Measurements from ENCODE around the gene E4F1. TPM values are rescaled to one million over a fixed set of nuclear protein-coding genes. Genes with fewer than 3 reads are reported as not detected.

Gene E4F1
- total and polyA plus RNA-seq, 2 donors (not counting 3 experiments of a cell fraction or from before 2014, with no cell fraction given) = 28.6 to 32.7 TPM

DNA sequence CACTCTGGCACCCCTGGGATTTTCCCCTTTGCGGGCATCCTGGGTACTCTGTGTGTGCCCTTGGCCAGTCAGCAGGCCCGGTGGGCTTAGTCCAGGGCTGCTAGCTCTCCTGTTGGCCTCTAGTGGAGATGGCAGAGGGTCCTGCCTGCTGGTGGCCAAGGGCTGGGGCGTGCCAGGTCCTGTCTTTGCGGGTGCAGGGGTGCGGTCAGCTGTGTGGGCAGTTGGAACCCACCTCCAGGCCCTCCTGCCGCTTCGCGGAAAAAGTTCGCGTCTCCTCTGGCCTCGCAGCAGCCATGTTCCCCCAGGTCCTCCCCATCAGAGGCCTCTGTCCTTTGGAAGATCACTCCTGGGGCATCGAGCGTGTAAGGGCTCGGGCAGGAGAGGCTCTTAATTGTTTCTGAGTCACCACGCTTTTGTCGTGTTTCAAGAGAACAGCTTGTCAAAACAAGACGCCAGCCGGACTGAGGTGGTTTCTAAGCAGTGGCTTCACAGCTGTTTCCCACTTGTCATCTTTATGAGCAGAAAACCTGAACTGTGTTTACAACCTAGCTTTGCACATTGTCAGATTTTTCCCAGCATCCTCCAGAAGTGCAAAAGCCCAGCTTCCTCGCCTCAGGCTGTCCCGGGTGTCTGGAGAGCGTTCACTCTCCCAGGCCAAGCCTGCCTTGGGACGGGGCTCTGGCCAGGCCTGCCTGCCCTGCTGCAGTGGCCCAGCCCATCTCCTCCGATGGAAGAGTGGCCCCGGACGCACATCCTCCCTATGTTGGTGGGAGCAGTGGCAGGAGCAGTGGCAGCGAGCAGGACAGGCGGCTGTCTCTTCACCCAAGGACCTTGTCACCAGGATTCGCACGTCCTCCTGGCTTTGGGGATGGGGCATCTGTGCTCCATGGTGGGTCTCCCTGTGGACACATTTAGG lies 7.9 kb downstream of the E4F1 start:
- Histone ChIP-seq H3K4me2 (ENCODE audit: insufficient read depth, low read length) (no peak overlapping the region), H3K27me3 (ENCODE audit: control insufficient read depth in 2 of 2, insufficient read depth in 2 of 2, low read length in 2 of 2) (peaks cover 0 to 2% of the 10 kb centered on the region in 2 experiments), H3K9me1 (replicated peaks; ENCODE audit: control insufficient read depth, extremely low read depth, insufficient read depth, low read length) (no peaks in the 10 kb centered on the region), H4K20me1 (replicated peaks; ENCODE audit: control insufficient read depth, extremely low read depth, insufficient read depth, low read length) (no peaks in the 10 kb centered on the region), H3K4me1 (ENCODE audit: control insufficient read depth, extremely low read depth, insufficient read depth, low read length) (peaks cover under 1% of the 10 kb centered on the region), H3K36me3 (ENCODE audit: control insufficient read depth in 2 of 2, extremely low read depth in 1 of 2, insufficient read depth in 2 of 2, low read length in 2 of 2) (peaks cover 9 to 50% of the 10 kb centered on the region in 2 experiments), H3K9me3 (replicated peaks; ENCODE audit: control insufficient read depth, insufficient read depth, low read length) (no peaks in the 10 kb centered on the region), H3K27ac (ENCODE audit: insufficient read depth, low read depth, low read length) (no peak overlapping the region), H3K4me3 (replicated peaks in 1 of 3; ENCODE audit: insufficient read depth in 1 of 3, low read depth in 1 of 3, low read length in 3 of 3) (no peak overlapping the region), H2AFZ (ENCODE audit: low read depth, low read length) (no peak overlapping the region), H3K9ac (replicated peaks; ENCODE audit: extremely low read depth, insufficient read depth, low read length) (no peak overlapping the region), H3K79me2 (ENCODE audit: control insufficient read depth, insufficient read depth, low read length) (peaks cover 9% of the 10 kb centered on the region)
- FAIRE-seq (no peak), DNase-seq (ENCODE audit: low read depth, low spot score) (no peak)
- POLR2A ChIA-PET = no interaction called here
- no peak for TF ChIP-seq JUN (IDR thresholded peaks at IDR 0.05; ENCODE audit: borderline replicate concordance, insufficient read depth, insufficient read length, low read depth)
- TF ChIP-seq, protein P1, sequence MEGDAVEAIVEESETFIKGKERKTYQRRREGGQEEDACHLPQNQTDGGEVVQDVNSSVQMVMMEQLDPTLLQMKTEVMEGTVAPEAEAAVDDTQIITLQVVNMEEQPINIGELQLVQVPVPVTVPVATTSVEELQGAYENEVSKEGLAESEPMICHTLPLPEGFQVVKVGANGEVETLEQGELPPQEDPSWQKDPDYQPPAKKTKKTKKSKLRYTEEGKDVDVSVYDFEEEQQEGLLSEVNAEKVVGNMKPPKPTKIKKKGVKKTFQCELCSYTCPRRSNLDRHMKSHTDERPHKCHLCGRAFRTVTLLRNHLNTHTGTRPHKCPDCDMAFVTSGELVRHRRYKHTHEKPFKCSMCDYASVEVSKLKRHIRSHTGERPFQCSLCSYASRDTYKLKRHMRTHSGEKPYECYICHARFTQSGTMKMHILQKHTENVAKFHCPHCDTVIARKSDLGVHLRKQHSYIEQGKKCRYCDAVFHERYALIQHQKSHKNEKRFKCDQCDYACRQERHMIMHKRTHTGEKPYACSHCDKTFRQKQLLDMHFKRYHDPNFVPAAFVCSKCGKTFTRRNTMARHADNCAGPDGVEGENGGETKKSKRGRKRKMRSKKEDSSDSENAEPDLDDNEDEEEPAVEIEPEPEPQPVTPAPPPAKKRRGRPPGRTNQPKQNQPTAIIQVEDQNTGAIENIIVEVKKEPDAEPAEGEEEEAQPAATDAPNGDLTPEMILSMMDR (IDR thresholded peaks at IDR 0.05; ENCODE audit: extremely low read depth in 1 of 2, insufficient read depth in 1 of 2, low read depth in 1 of 2, low read length in 2 of 2) = no peak
- TF ChIP-seq EZH2 (IDR thresholded peaks at IDR 0.05; ENCODE audit: borderline replicate concordance, low read depth, low read length, severe bottlenecking) = no peak
- TF ChIP-seq POLR2AphosphoS5 (IDR thresholded peaks at IDR 0.05; ENCODE audit: insufficient read depth, low read depth, low read length) = no peak
- no peak for TF ChIP-seq FOS (IDR thresholded peaks at IDR 0.05; ENCODE audit: borderline replicate concordance, insufficient read depth, low read length)
- no peak for TF ChIP-seq POLR2A (IDR thresholded peaks at IDR 0.05; ENCODE audit: low read depth, low read length)
- TF ChIP-seq, protein P2, sequence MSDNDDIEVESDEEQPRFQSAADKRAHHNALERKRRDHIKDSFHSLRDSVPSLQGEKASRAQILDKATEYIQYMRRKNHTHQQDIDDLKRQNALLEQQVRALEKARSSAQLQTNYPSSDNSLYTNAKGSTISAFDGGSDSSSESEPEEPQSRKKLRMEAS (IDR thresholded peaks at IDR 0.05; ENCODE audit: insufficient read depth, insufficient read length) = no peak
- no peak for TF ChIP-seq MYC (IDR thresholded peaks at IDR 0.05; ENCODE audit: low read depth, low read length)
- TF ChIP-seq GATA2 (IDR thresholded peaks at IDR 0.05; ENCODE audit: insufficient read depth, insufficient read length, low read depth, low read length) = no peak
- intact Hi-C loops (cut with micrococcal nuclease) (no loop called here), dilution Hi-C loops (cut with MboI; ENCODE audit: extremely low pct_ligation_motif_present, low sequenced_read_pairs) (no loop called here)
- CTCF ChIA-PET = no interaction called here
- BruUV-seq (replicated peaks) = no TSS peak

Data from endothelial cell of umbilical vein (primary cell).